HCT116 (cell line): ENCODE data around the gene MAVS.

Source experiments
- EGR1 ChIP-seq: IDR thresholded peaks from 2 replicates; pipeline ENCODE4 v1.6.1; 2012; ENCODE audit warnings: low read depth
- EZH2 ChIP-seq: fragments of 200-600 bp; sonication (generic); IDR thresholded peaks from 2 replicates; pipeline ENCODE4 v1.6.1; 2017; ENCODE audit warnings: antibody characterized with exemption, mixed run types
- EZH2phosphoT487 ChIP-seq: fragments of 200-600 bp; IDR thresholded peaks from 2 replicates; pipeline ENCODE4 v1.6.1; 2018; ENCODE audit warnings: antibody characterized with exemption, borderline replicate concordance
- JUND ChIP-seq: IDR thresholded peaks from 2 replicates; pipeline ENCODE4 v1.6.1; 2012
- POLR2A ChIP-seq: IDR thresholded peaks from 2 replicates; pipeline ENCODE4 v1.7.0; 2011; ENCODE audit warnings: borderline replicate concordance; ENCODE audit not compliant: insufficient read depth, insufficient read length; ENCODE audit errors: extremely low read depth
- POLR2AphosphoS5 ChIP-seq: IDR thresholded peaks from 2 replicates; pipeline ENCODE4 v1.6.1; 2011; ENCODE audit warnings: mild to moderate bottlenecking, low read depth, low read length, moderate library complexity
- RAD21 ChIP-seq: IDR thresholded peaks from 2 replicates; pipeline ENCODE4 v1.6.1; 2012; ENCODE audit warnings: low read depth, mild to moderate bottlenecking
- YY1 ChIP-seq: IDR thresholded peaks from 2 replicates; pipeline ENCODE4 v1.6.1; 2011; ENCODE audit warnings: low read length, low read depth, moderate library complexity, mild to moderate bottlenecking; ENCODE audit not compliant: insufficient replicate concordance; ENCODE audit errors: extremely low read depth
- ZNF274 ChIP-seq: fragments of 200-500 bp; sonication (Bioruptor generic); IDR thresholded peaks from 2 replicates; pipeline ENCODE4 v1.6.1; 2014; ENCODE audit warnings: mild to moderate bottlenecking, low read depth, low read length, inconsistent platforms
- TF ChIP-seq, protein P1 (sequence below), 3 experiments: fragments of 200-600 bp in 1 of 3; sonication (generic) in 1 of 3; IDR thresholded peaks in 2 of 3; conservative IDR thresholded peaks in 1 of 3; 2 replicates each; pipeline ENCODE4 v1.5.1; 2012 to 2017; ENCODE audit warnings: low read depth in 2 of 3, low read length in 2 of 3, antibody characterized with exemption in 1 of 3, borderline replicate concordance in 1 of 3, control low read depth in 1 of 3, mild to moderate bottlenecking in 1 of 3, mixed read lengths in 1 of 3, mixed run types in 1 of 3, moderate library complexity in 1 of 3; ENCODE audit not compliant: insufficient read depth in 1 of 3
- TF ChIP-seq, protein P2 (sequence below): IDR thresholded peaks from 2 replicates; pipeline ENCODE4 v1.6.1; 2012
- TF ChIP-seq, protein P3 (sequence below): IDR thresholded peaks from 2 replicates; pipeline ENCODE4 v1.6.1; 2012

DNA sequence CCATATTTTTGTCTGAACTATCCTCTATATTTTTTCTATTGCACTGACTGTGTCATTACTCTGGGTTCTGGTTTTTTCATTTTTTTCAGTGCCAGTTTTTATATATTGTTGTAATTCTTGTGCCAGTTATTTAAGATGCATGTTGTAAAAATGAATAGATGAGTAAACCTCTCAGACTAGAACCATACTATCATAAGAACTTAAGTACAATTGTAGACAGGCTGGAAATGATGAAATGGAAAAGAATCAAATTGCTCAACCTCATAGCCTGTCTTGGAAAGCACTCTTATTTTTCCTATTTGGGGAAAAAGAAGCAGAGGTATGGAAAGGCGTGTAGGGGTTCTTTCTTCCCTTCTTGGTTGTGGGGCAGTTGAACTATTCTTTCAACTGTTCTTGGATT lies 72.7 kb downstream of the MAVS start:
- TF ChIP-seq EGR1 (no peak), EZH2phosphoT487 (no peak), POLR2AphosphoS5 (no peak), YY1 (no peak), RAD21 (no peak), JUND (no peak), ZNF274 (no peak), POLR2A (no peak), EZH2 (no peak)
- TF ChIP-seq, protein P1, sequence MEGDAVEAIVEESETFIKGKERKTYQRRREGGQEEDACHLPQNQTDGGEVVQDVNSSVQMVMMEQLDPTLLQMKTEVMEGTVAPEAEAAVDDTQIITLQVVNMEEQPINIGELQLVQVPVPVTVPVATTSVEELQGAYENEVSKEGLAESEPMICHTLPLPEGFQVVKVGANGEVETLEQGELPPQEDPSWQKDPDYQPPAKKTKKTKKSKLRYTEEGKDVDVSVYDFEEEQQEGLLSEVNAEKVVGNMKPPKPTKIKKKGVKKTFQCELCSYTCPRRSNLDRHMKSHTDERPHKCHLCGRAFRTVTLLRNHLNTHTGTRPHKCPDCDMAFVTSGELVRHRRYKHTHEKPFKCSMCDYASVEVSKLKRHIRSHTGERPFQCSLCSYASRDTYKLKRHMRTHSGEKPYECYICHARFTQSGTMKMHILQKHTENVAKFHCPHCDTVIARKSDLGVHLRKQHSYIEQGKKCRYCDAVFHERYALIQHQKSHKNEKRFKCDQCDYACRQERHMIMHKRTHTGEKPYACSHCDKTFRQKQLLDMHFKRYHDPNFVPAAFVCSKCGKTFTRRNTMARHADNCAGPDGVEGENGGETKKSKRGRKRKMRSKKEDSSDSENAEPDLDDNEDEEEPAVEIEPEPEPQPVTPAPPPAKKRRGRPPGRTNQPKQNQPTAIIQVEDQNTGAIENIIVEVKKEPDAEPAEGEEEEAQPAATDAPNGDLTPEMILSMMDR (IDR thresholded peaks at IDR 0.05 in 2 of 3, conservative IDR thresholded peaks at IDR 0.05 in 1 of 3; ENCODE audit: borderline replicate concordance in 1 of 3, insufficient read depth in 1 of 3, low read depth in 2 of 3, low read length in 2 of 3): no peak
- TF ChIP-seq, protein P2, sequence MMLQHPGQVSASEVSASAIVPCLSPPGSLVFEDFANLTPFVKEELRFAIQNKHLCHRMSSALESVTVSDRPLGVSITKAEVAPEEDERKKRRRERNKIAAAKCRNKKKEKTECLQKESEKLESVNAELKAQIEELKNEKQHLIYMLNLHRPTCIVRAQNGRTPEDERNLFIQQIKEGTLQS: no peak
- TF ChIP-seq, protein P3, sequence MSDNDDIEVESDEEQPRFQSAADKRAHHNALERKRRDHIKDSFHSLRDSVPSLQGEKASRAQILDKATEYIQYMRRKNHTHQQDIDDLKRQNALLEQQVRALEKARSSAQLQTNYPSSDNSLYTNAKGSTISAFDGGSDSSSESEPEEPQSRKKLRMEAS: no peak
